ENCODE measurements around the gene TIAM2. TPM values are rescaled to one million over a fixed set of nuclear protein-coding genes. Genes with fewer than 3 reads are reported as not detected.
"Not testable (repeated sequence)": the region's sequence is repeated elsewhere in the genome, so short reads cannot be mapped to it uniquely, and the experiment has no call there.

TIAM2 gene
- polyA plus RNA-seq, 1 donor, result 13.7 TPM

GRCh38 chr6:155194399-155194798 is 199.3 kb downstream of the TIAM2 start:
- DNase-seq (ENCODE audit: low read depth), result no peak

- no peak for DNase-seq (ENCODE audit: low read depth)
Observed at GRCh38 chr6:155195903-155196302, 200.8 kb downstream of the TIAM2 start.

GRCh38 chr6:155196911-155197310 is 201.8 kb downstream of the TIAM2 start:
- no peak for DNase-seq (ENCODE audit: low read depth)

- DNase-seq (ENCODE audit: low read depth), result no peak
Observed at GRCh38 chr6:155197932-155198331, 202.8 kb downstream of the TIAM2 start.

GRCh38 chr6:155200012-155200411 is 204.9 kb downstream of the TIAM2 start:
- DNase-seq (ENCODE audit: low read depth), result no peak

- no peak for DNase-seq (ENCODE audit: low read depth)
Observed at GRCh38 chr6:155201461-155202226, 206.5 kb downstream of the TIAM2 start.

- DNase-seq (ENCODE audit: low read depth), result no peak
Observed at GRCh38 chr6:155207223-155207622, 212.1 kb downstream of the TIAM2 start.

- DNase-seq (ENCODE audit: low read depth), result no peak
Observed at GRCh38 chr6:155212106-155212505, 217.0 kb downstream of the TIAM2 start.

- DNase-seq (ENCODE audit: low read depth), result no peak
Observed at GRCh38 chr6:155212616-155213380, 217.7 kb downstream of the TIAM2 start.

- DNase-seq (ENCODE audit: low read depth), result no peak
Observed at GRCh38 chr6:155213611-155214372, 218.7 kb downstream of the TIAM2 start.

- no peak for DNase-seq (ENCODE audit: low read depth)
Observed at GRCh38 chr6:155215906-155216305, 220.8 kb downstream of the TIAM2 start.

GRCh38 chr6:155216312-155217046 is 221.4 kb downstream of the TIAM2 start:
- DNase-seq (ENCODE audit: low read depth), result no peak

- not testable (repeated sequence) for DNase-seq (ENCODE audit: low read depth)
Observed at GRCh38 chr6:155218711-155219110, 223.6 kb downstream of the TIAM2 start.

- no peak for DNase-seq (ENCODE audit: low read depth)
Observed at GRCh38 chr6:155219299-155219698, 224.2 kb downstream of the TIAM2 start.

- no peak for DNase-seq (ENCODE audit: low read depth)
Observed at GRCh38 chr6:155219858-155220301, 224.8 kb downstream of the TIAM2 start.

- DNase-seq (ENCODE audit: low read depth), result no peak
Observed at GRCh38 chr6:155221086-155221485, 226.0 kb downstream of the TIAM2 start.

- DNase-seq (ENCODE audit: low read depth), result no peak
Observed at GRCh38 chr6:155222506-155222905, 227.4 kb downstream of the TIAM2 start.

GRCh38 chr6:155223646-155224451 is 228.7 kb downstream of the TIAM2 start:
- no peak for DNase-seq (ENCODE audit: low read depth)

GRCh38 chr6:155224618-155225017 is 229.5 kb downstream of the TIAM2 start:
- no peak for DNase-seq (ENCODE audit: low read depth)

- no peak for DNase-seq (ENCODE audit: low read depth)
Observed at GRCh38 chr6:155227046-155227445, 231.9 kb downstream of the TIAM2 start.
